Measurements from ENCODE around the gene CDKAL1. TPM values are rescaled to one million over a fixed set of nuclear protein-coding genes. Genes with fewer than 3 reads are reported as not detected.

CDKAL1 gene
- total and polyA plus RNA-seq, 3 experiments from 2014 or later: 26.7 to 30.2 (median 29.6) TPM

GRCh38 chr6:20873425-20874190 is 339.4 kb downstream of the CDKAL1 start:
- Mint-ChIP-seq H3K27me3 (no peaks in the 10 kb centered on the region), H3K36me3 (peaks cover 5 to 50% (median 11%) of the 10 kb centered on the region in 3 donors), H3K4me3 (no peak overlapping the region), H3K9me3 (peaks cover 0 to 6% (median 0%) of the 10 kb centered on the region in 5 donors), H3K27ac (no peak overlapping the region), H3K4me1 (peaks cover 0 to 2% (median 0%) of the 10 kb centered on the region in 3 donors)
- ChIA-PET CTCF (no interaction called here), POLR2A (no interaction called here)
- no peak overlapping the region for H3K4me3 ChIP-seq (ENCODE audit: low read length)
- no peaks in the 10 kb centered on the region for H3K9me3 ChIP-seq (ENCODE audit: low read length)
- no peaks in the 10 kb centered on the region for H3K27me3 ChIP-seq (ENCODE audit: insufficient read depth, low read length, poor library complexity, severe bottlenecking)
- DNase-seq: no peak
- H3K27ac ChIP-seq (ENCODE audit: low read depth, low read length): no peak overlapping the region
- no peaks in the 10 kb centered on the region for H3K4me1 ChIP-seq (ENCODE audit: insufficient read depth, low read length)
- no peaks in the 10 kb centered on the region for H3K36me3 ChIP-seq (ENCODE audit: insufficient read depth, low read length)

DNA sequence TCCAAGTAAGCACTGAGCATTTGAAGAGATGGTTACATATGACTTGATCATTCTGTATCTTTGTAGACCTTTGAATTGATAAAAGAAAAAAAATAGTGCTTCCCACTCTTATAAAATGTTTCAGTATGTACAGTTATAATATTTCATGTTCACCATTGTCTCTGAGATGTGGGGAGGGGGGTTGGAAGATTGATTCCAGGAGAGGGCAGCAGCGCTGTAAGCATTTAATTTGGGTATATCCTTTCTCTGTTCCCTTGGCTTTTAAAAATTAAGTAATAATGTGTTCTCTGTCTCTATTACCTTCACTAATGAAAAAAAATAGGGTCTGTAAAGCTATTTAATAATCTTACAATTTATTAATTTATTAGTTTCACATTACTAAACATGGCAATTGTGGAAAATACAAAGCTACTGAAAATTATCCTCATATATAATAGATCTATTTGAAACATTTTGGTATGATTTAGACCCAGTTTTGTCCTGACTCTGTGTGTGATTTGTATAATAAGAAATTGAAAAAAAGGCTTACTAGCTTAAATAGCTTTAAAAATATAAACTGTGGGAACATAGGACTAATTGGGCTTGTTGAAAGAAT is 341.2 kb downstream of the CDKAL1 start:
- no peaks in the 10 kb centered on the region for H3K9me3 ChIP-seq (ENCODE audit: low read length)
- Mint-ChIP-seq H3K27ac (no peak overlapping the region), H3K36me3 (peaks cover 11 to 57% (median 17%) of the 10 kb centered on the region in 3 donors), H3K27me3 (no peaks in the 10 kb centered on the region), H3K4me1 (peaks cover 0 to 2% (median 0%) of the 10 kb centered on the region in 3 donors), H3K4me3 (no peak overlapping the region), H3K9me3 (peaks cover 0 to 8% (median 4%) of the 10 kb centered on the region in 5 donors)
- CTCF ChIA-PET: no interaction called here
- no peaks in the 10 kb centered on the region for H3K4me1 ChIP-seq (ENCODE audit: insufficient read depth, low read length)
- no peak for DNase-seq
- no peaks in the 10 kb centered on the region for H3K36me3 ChIP-seq (ENCODE audit: insufficient read depth, low read length)
- H3K27me3 ChIP-seq (ENCODE audit: insufficient read depth, low read length, poor library complexity, severe bottlenecking): no peaks in the 10 kb centered on the region
- no peak overlapping the region for H3K27ac ChIP-seq (ENCODE audit: low read depth, low read length)
- no peak overlapping the region for H3K4me3 ChIP-seq (ENCODE audit: low read length)
- POLR2A ChIA-PET: no interaction called here

DNA sequence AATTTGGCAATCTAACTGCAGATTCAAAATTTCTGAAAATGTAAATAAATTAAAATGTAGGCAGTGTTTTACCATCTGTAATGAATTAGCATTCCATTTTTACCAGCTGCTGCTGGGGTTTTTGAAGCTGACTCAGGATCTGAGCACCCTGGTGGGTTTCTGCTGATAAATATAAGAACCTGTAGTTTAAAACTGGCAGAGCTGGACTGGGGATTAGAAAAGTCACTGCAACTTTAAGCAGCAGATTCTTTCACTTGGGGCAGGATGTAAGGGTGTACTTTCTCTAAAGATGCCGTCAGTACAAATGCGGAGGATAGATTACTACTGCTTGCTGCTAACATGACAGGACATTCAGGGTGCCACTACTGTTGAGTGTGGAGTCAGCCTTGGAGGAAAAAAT is 341.8 kb downstream of the CDKAL1 start:
- POLR2A ChIA-PET: no interaction called here
- H3K4me3 ChIP-seq (ENCODE audit: low read length): no peak overlapping the region
- Mint-ChIP-seq H3K4me1 (peaks cover 0 to 2% (median 0%) of the 10 kb centered on the region in 3 donors), H3K36me3 (peaks cover 15 to 59% (median 17%) of the 10 kb centered on the region in 3 donors), H3K4me3 (no peak overlapping the region), H3K27ac (no peak overlapping the region), H3K9me3 (peaks cover 0 to 8% (median 4%) of the 10 kb centered on the region in 5 donors), H3K27me3 (no peaks in the 10 kb centered on the region)
- H3K4me1 ChIP-seq (ENCODE audit: insufficient read depth, low read length): no peaks in the 10 kb centered on the region
- DNase-seq: no peak
- no peaks in the 10 kb centered on the region for H3K9me3 ChIP-seq (ENCODE audit: low read length)
- no peak overlapping the region for H3K27ac ChIP-seq (ENCODE audit: low read depth, low read length)
- H3K36me3 ChIP-seq (ENCODE audit: insufficient read depth, low read length): no peaks in the 10 kb centered on the region
- CTCF ChIA-PET: no interaction called here
- no peaks in the 10 kb centered on the region for H3K27me3 ChIP-seq (ENCODE audit: insufficient read depth, low read length, poor library complexity, severe bottlenecking)

- peaks cover 0 to 2% (median 0%) of the 10 kb centered on the region in 3 donors for H3K4me1 Mint-ChIP-seq
- Histone ChIP-seq H3K27ac (ENCODE audit: low read depth, low read length) (no peak overlapping the region), H3K9me3 (ENCODE audit: low read length) (no peaks in the 10 kb centered on the region), H3K36me3 (ENCODE audit: insufficient read depth, low read length) (no peaks in the 10 kb centered on the region), H3K4me1 (ENCODE audit: insufficient read depth, low read length) (no peaks in the 10 kb centered on the region), H3K27me3 (ENCODE audit: insufficient read depth, low read length, poor library complexity, severe bottlenecking) (no peaks in the 10 kb centered on the region), H3K4me3 (ENCODE audit: low read length) (no peak overlapping the region)
- ChIA-PET CTCF (no interaction called here), POLR2A (no interaction called here)
- H3K9me3 Mint-ChIP-seq: peaks cover 3 to 10% (median 4%) of the 10 kb centered on the region in 5 donors
- no peak overlapping the region for H3K27ac Mint-ChIP-seq
- DNase-seq: no peak
- peaks cover 16 to 61% (median 17%) of the 10 kb centered on the region in 3 donors for H3K36me3 Mint-ChIP-seq
- no peaks in the 10 kb centered on the region for H3K27me3 Mint-ChIP-seq
- no peak overlapping the region for H3K4me3 Mint-ChIP-seq
Observed at GRCh38 chr6:20876561-20876960, 342.3 kb downstream of the CDKAL1 start.

GRCh38 chr6:20877008-20877937 is 343.0 kb downstream of the CDKAL1 start:
- H3K4me1 Mint-ChIP-seq: peaks cover 0 to 2% (median 0%) of the 10 kb centered on the region in 3 donors
- peaks cover 6 to 17% (median 8%) of the 10 kb centered on the region in 5 donors for H3K9me3 Mint-ChIP-seq
- H3K4me3 ChIP-seq (ENCODE audit: low read length): no peak overlapping the region
- H3K27me3 ChIP-seq (ENCODE audit: insufficient read depth, low read length, poor library complexity, severe bottlenecking): no peaks in the 10 kb centered on the region
- H3K9me3 ChIP-seq (ENCODE audit: low read length): no peaks in the 10 kb centered on the region
- peak overlapping the region in 1 of 8 donors; percentile 6 for H3K27ac Mint-ChIP-seq
- no peak overlapping the region for H3K4me3 Mint-ChIP-seq
- H3K27me3 Mint-ChIP-seq: no peaks in the 10 kb centered on the region
- CTCF ChIA-PET: no interaction called here
- H3K36me3 ChIP-seq (ENCODE audit: insufficient read depth, low read length): no peaks in the 10 kb centered on the region
- peaks cover 18 to 69% (median 19%) of the 10 kb centered on the region in 3 donors for H3K36me3 Mint-ChIP-seq
- no peak overlapping the region for H3K27ac ChIP-seq (ENCODE audit: low read depth, low read length)
- no peak for DNase-seq
- POLR2A ChIA-PET: no interaction called here
- H3K4me1 ChIP-seq (ENCODE audit: insufficient read depth, low read length): no peaks in the 10 kb centered on the region

- Mint-ChIP-seq H3K27me3 (no peaks in the 10 kb centered on the region), H3K36me3 (peaks cover 22 to 73% (median 33%) of the 10 kb centered on the region in 3 donors), H3K4me3 (no peak overlapping the region), H3K27ac (no peak overlapping the region), H3K9me3 (peaks cover 7 to 35% (median 24%) of the 10 kb centered on the region in 5 donors), H3K4me1 (peaks cover 0 to 2% (median 0%) of the 10 kb centered on the region in 3 donors)
- no peak for DNase-seq
- ChIA-PET POLR2A (no interaction called here), CTCF (no interaction called here)
- H3K36me3 ChIP-seq (ENCODE audit: insufficient read depth, low read length): no peaks in the 10 kb centered on the region
- H3K27ac ChIP-seq (ENCODE audit: low read depth, low read length): no peak overlapping the region
- no peaks in the 10 kb centered on the region for H3K9me3 ChIP-seq (ENCODE audit: low read length)
- H3K27me3 ChIP-seq (ENCODE audit: insufficient read depth, low read length, poor library complexity, severe bottlenecking): no peaks in the 10 kb centered on the region
- H3K4me1 ChIP-seq (ENCODE audit: insufficient read depth, low read length): no peaks in the 10 kb centered on the region
- H3K4me3 ChIP-seq (ENCODE audit: low read length): no peak overlapping the region
Observed at GRCh38 chr6:20879121-20879520, 344.9 kb downstream of the CDKAL1 start.

DNA sequence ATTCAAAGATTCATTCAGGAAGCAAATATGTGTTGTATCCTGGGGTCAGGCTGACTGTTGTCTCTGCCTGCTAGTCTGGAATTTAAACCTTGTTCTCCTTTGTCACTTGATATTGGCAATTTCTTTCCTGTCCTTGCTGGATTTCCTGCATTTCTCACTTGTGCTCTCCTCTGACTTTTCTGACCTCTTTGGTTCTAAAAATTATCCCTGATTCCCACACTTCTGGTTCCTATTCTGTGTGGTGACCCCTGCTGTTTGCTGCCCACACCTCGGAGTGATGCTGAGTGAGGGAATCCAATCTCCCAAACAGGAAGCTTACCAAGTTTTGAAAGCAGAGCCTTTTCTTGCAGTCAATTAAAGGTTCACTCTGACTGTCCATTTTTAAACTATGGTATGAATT is 345.3 kb downstream of the CDKAL1 start:
- Mint-ChIP-seq H3K36me3 (peaks cover 23 to 77% (median 37%) of the 10 kb centered on the region in 3 donors), H3K27me3 (no peaks in the 10 kb centered on the region), H3K4me3 (no peak overlapping the region), H3K9me3 (peaks cover 11 to 39% (median 28%) of the 10 kb centered on the region in 5 donors), H3K4me1 (peaks cover 0 to 2% (median 0%) of the 10 kb centered on the region in 3 donors), H3K27ac (peak overlapping the region in 1 of 8 donors; percentile 5)
- H3K4me1 ChIP-seq (ENCODE audit: insufficient read depth, low read length): no peaks in the 10 kb centered on the region
- no peaks in the 10 kb centered on the region for H3K9me3 ChIP-seq (ENCODE audit: low read length)
- H3K27me3 ChIP-seq (ENCODE audit: insufficient read depth, low read length, poor library complexity, severe bottlenecking): no peaks in the 10 kb centered on the region
- ChIA-PET CTCF (no interaction called here), POLR2A (no interaction called here)
- H3K36me3 ChIP-seq (ENCODE audit: insufficient read depth, low read length): no peaks in the 10 kb centered on the region
- H3K27ac ChIP-seq (ENCODE audit: low read depth, low read length): no peak overlapping the region
- no peak overlapping the region for H3K4me3 ChIP-seq (ENCODE audit: low read length)
- DNase-seq: no peak

All from CD8-positive, alpha-beta memory T cell (primary cell).